Breast epithelium (tissue), 4 donors: ENCODE results near the gene CNDP1. TPM values are rescaled to one million over a fixed set of nuclear protein-coding genes. Genes with fewer than 3 reads are reported as not detected.
"Not testable (repeated sequence)": the region's sequence is repeated elsewhere in the genome, so short reads cannot be mapped to it uniquely, and the experiment has no call there.

Experiments used
- DNase-seq, 2 donors: peaks; one replicate each; pipeline ENCODE4 v3.0.0-alpha.2; 2019; ENCODE audit warnings: low spot score in 2 of 2
- H3K27ac ChIP-seq, 2 donors: fragments of 200-600 bp; sonication (generic) in 1 of 2; one replicate each; pipeline ENCODE4 v1.5.1; 2016 to 2019; ENCODE audit warnings: mild to moderate bottlenecking in 1 of 2
- H3K27me3 ChIP-seq, 2 donors: fragments of 200-600 bp; sonication (generic) in 1 of 2; one replicate each; pipeline versions ENCODE4 v1.5.1 to v1.6.0; 2017 to 2019; ENCODE audit warnings: control low read depth in 1 of 2, mild to moderate bottlenecking in 1 of 2
- H3K36me3 ChIP-seq: fragments of 200-600 bp; one replicate; pipeline ENCODE4 v1.5.1; 2019
- H3K4me1 ChIP-seq, 2 donors: fragments of 200-600 bp; sonication (generic); one replicate each; pipeline ENCODE4 v1.5.1; 2016 to 2019; ENCODE audit warnings: control low read depth in 1 of 2
- H3K4me3 ChIP-seq, 3 donors: fragments of 200-600 bp; sonication (generic); 1 replicate in 2 of 3; 2 replicates in 1 of 3; pipeline ENCODE4 v1.5.1; 2016 to 2019; ENCODE audit warnings: mild to moderate bottlenecking in 3 of 3, moderate library complexity in 2 of 3
- H3K9me3 ChIP-seq, 2 donors: fragments of 200-600 bp; sonication (generic) in 1 of 2; one replicate each; pipeline ENCODE4 v1.5.1; 2016 to 2019; ENCODE audit warnings: control low read depth in 1 of 2
- CTCF ChIP-seq, 3 donors: fragments of 450-650 bp; IDR thresholded peaks; one replicate each; pipeline ENCODE4 v1.5.1; 2016 to 2017; ENCODE audit warnings: antibody characterized with exemption in 3 of 3, mild to moderate bottlenecking in 3 of 3, moderate library complexity in 3 of 3
- POLR2A ChIP-seq: fragments of 450-650 bp; IDR thresholded peaks from one replicate; pipeline ENCODE4 v1.6.1; 2016; ENCODE audit warnings: antibody characterized with exemption, mild to moderate bottlenecking, moderate library complexity
- POLR2AphosphoS5 ChIP-seq, 3 donors: sonication (generic); formaldehyde crosslinking; IDR thresholded peaks; one replicate each; pipeline ENCODE4 v1.6.1; 2017; ENCODE audit warnings: antibody characterized with exemption in 3 of 3
- intact Hi-C: fragments of 100-400 bp; cut with DNase I; formaldehyde crosslinking; loops from one replicate; pipeline ENCODE4 v1.15.1; 2023; ENCODE audit warnings: low total_unique reads
- total RNA-seq, 3 donors: library from RNA; depleted of rRNA; stranded (reverse); fragments of >200 nt; gene quantifications; one replicate each; pipeline ENCODE4 v1.1.0, GENCODE V29; 2016

Gene CNDP1
- total RNA-seq, 3 donors from 2014 or later = 0.33 TPM; not detected in 2

DNA sequence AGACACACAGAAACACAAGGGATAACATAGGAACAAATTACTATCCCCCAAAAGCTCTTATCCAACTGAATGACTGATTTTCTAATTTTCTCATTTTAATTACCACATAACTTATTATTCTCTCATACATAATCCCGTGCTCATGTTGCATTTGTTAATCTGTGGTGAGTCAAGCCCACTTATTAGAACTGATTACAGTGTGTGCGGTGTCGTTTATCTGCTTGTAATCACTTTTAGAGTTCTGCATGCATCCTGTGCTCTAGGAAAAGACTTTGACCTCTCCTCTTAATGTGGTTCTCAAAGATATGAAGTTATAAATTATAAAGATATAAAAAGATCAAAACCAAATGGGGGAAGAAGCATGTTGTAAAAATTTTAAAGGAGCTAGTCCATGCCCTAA, 29.7 kb downstream of the CNDP1 start:
- intact Hi-C loops = no loop called here
- Histone ChIP-seq H3K4me3 (no peak overlapping the region), H3K27me3 (no peaks in the 10 kb centered on the region), H3K27ac (no peak overlapping the region), H3K9me3 (no peaks in the 10 kb centered on the region), H3K36me3 (no peaks in the 10 kb centered on the region), H3K4me1 (no peaks in the 10 kb centered on the region)
- TF ChIP-seq POLR2A (no peak), CTCF (IDR thresholded peaks at IDR 0.05) (no peak), POLR2AphosphoS5 (IDR thresholded peaks at IDR 0.05) (no peak)
- no peak for DNase-seq

DNA sequence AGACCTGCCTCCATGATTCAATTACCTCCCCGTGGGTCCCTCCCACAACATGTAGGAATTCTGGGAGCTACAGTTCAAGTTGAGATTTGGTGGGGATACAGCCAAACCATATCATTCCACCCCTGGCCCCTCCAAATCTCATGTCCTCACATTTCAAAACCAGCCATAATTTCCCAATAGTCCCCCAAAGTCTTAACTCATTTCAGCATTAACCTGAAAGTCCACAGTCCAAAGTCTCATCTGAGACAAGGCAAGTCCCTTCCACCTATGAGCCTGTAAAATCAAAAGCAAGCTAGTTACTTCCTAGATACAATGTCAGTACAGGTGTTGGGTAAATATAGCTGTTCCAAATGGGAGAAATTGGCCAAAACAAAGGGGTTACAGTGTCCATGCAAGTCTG, 30.9 kb downstream of the CNDP1 start:
- H3K9me3 ChIP-seq, H3K36me3 ChIP-seq, H3K27me3 ChIP-seq, H3K4me3 ChIP-seq, DNase-seq, H3K4me1 ChIP-seq, H3K27ac ChIP-seq, intact Hi-C loops: not testable (repeated sequence)

- H3K36me3 ChIP-seq, H3K27ac ChIP-seq, H3K9me3 ChIP-seq, intact Hi-C loops, H3K4me1 ChIP-seq, H3K27me3 ChIP-seq, H3K4me3 ChIP-seq, DNase-seq: not testable (repeated sequence)
Observed at GRCh38 chr18:74565993-74566392, 31.7 kb downstream of the CNDP1 start.

DNA sequence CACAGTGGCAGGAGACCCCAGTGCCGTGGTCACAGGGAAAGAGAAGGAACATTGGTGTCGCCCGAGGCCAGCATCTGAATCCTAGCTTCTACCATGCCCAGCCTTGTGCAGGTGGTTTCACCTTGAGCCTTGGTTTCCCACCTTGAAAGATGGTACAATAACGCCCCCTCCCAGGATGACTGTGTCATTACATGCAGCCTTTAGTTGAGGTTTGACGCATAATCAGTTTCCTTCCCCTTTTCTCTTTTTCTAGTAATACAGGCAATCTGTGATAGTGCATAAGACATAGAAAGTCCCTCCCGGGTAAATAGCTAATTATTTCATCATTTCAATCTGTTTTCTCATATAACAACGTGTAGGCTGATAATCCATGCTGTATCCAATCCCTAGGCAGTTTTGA, 33.5 kb downstream of the CNDP1 start:
- DNase-seq = no peak
- Histone ChIP-seq H3K27me3 (no peaks in the 10 kb centered on the region), H3K9me3 (no peaks in the 10 kb centered on the region), H3K4me3 (no peak overlapping the region), H3K4me1 (no peaks in the 10 kb centered on the region), H3K36me3 (no peaks in the 10 kb centered on the region), H3K27ac (no peak overlapping the region)
- TF ChIP-seq CTCF (IDR thresholded peaks at IDR 0.05) (no peak), POLR2A (no peak), POLR2AphosphoS5 (IDR thresholded peaks at IDR 0.05) (no peak)
- intact Hi-C loops = no loop called here

DNA sequence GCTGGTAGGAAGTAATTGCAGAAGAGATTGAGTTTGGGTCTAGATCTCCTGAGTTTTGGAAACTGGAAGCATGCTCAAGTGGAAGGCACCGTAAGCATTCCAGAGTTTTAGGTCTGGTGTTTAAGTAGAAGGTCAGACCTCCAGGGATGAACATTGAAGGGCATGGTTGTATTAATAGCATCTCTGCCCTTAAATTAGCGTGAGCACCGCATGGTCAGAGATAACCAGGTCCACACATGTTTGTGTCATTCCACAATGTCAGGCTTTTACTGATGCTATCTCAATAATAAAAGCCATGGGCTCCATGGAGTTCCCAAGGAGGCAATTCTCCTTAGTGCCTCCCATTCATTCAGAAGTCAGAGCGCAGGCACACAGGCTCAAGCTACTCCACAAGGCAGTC, 35.1 kb downstream of the CNDP1 start:
- Histone ChIP-seq H3K27me3 (no peaks in the 10 kb centered on the region), H3K4me1 (no peaks in the 10 kb centered on the region), H3K9me3 (no peaks in the 10 kb centered on the region), H3K36me3 (no peaks in the 10 kb centered on the region), H3K4me3 (no peak overlapping the region), H3K27ac (no peak overlapping the region)
- TF ChIP-seq CTCF (IDR thresholded peaks at IDR 0.05) (no peak), POLR2A (no peak), POLR2AphosphoS5 (IDR thresholded peaks at IDR 0.05) (no peak)
- DNase-seq = no peak
- intact Hi-C loops = no loop called here

DNA sequence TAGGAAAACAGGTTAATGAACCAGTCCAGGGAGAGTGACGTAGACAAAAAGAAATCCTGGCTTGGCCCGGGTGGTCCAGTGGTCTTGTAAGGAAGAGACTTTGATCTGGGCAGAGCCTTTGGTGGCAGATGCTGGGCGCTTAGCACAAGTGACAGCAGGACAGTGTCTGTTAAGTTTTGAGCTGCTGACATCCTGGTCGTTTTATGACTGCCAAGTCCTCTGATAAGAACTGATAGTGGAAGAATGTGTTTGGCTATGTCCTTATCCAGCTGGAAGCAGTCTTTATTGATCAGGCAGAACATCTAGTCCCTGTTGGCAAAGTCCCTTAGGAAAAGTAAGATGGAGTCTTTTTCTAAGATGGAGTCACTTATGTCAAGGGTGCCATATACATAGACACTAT, 36.0 kb downstream of the CNDP1 start:
- H3K4me3 ChIP-seq = no peak overlapping the region
- H3K9me3 ChIP-seq = no peaks in the 10 kb centered on the region
- H3K4me1 ChIP-seq = no peaks in the 10 kb centered on the region
- TF ChIP-seq CTCF (IDR thresholded peaks at IDR 0.05) = no peak
- no peak for TF ChIP-seq POLR2A
- no peak for TF ChIP-seq POLR2AphosphoS5 (IDR thresholded peaks at IDR 0.05)
- no peaks in the 10 kb centered on the region for H3K36me3 ChIP-seq
- intact Hi-C loops = loop anchor here (10.0 kb wide), 1 partner anchor 935 kb away; no protein-coding TSS in a partner anchor
- DNase-seq = no peak
- no peaks in the 10 kb centered on the region for H3K27me3 ChIP-seq
- H3K27ac ChIP-seq = no peak overlapping the region
